Measurements from ENCODE around the gene CDCP1.

GRCh38 chr3:45153658-45154437, 7.7 kb upstream of the CDCP1 start:
- TF ChIP-seq TAF1 (IDR thresholded peaks at IDR 0.05; ENCODE audit: borderline replicate concordance, low read depth, low read length) (no peak), POLR2AphosphoS5 (IDR thresholded peaks at IDR 0.05; ENCODE audit: low read depth, low read length) (no peak)
